Right atrium auricular region (tissue), 2 donors: Measurements from ENCODE around the gene COL7A1. TPM values are rescaled to one million over a fixed set of nuclear protein-coding genes. Genes with fewer than 3 reads are reported as not detected.

ENCODE experiments used
- DNase-seq: peaks from one replicate; pipeline ENCODE4 v3.0.0-alpha.2; 2019; ENCODE audit warnings: low spot score
- H3K27ac ChIP-seq, 2 donors: fragments of 200-600 bp; sonication (generic); 1 replicate in 1 of 2; 2 replicates in 1 of 2; pipeline ENCODE4 v1.5.1; 2016 to 2019
- H3K27me3 ChIP-seq, 2 donors: fragments of 200-600 bp; sonication (generic); one replicate each; pipeline versions ENCODE4 v1.5.1 to v1.6.0; 2017 to 2019
- H3K36me3 ChIP-seq: fragments of 200-600 bp; sonication (generic); one replicate; pipeline ENCODE4 v1.5.1; 2016
- H3K4me1 ChIP-seq, 2 donors: fragments of 200-600 bp; sonication (generic); one replicate each; pipeline versions ENCODE4 v1.5.1 to v1.6.0; 2017 to 2019
- H3K4me3 ChIP-seq, 2 donors: fragments of 200-600 bp; sonication (generic); 1 replicate in 1 of 2; 2 replicates in 1 of 2; pipeline ENCODE4 v1.5.1; 2017 to 2019; ENCODE audit warnings: mild to moderate bottlenecking in 1 of 2, moderate library complexity in 1 of 2
- H3K9me3 ChIP-seq, 2 donors: fragments of 200-600 bp; sonication (generic); one replicate each; pipeline ENCODE4 v1.5.1; 2019
- total RNA-seq, 2 donors: library from RNA; depleted of rRNA; stranded (reverse); fragments of >200 nt; gene quantifications; one replicate each; pipeline ENCODE4 v1.1.0, GENCODE V29; 2016
- TF ChIP-seq, protein P1 (sequence below), 2 donors: fragments of 200-600 bp; sonication (generic); IDR thresholded peaks; one replicate each; pipeline ENCODE4 v1.5.1; 2019; ENCODE audit warnings: antibody characterized with exemption in 2 of 2

COL7A1 gene
- total RNA-seq, 2 donors from 2014 or later, result 1.9 to 2.6 TPM

DNA sequence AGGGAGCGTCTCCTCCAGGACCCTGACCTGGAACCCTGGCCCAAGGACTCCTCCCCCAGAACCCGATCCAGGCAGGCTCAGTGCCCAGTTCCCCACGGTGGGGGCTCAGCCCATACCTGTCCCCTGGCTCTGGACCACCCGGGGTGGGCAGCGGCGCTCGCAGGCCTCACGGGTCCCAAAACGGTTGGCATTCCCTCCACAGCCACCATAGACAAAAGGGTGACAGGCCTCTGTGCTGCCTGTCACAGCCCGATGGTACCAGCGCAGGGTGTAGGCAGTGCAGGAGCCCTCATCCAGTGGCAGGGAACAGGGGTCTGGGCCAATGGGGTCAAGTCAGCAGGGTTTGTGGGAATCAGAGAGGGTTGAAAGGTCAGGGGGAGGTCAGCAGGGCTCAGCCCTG lies 30.5 kb downstream of the COL7A1 start:
- Histone ChIP-seq H3K9me3 (no peaks in the 10 kb centered on the region), H3K27me3 (no peaks in the 10 kb centered on the region), H3K4me3 (no peak overlapping the region), H3K36me3 (no peaks in the 10 kb centered on the region), H3K4me1 (peaks cover 0 to 19% of the 10 kb centered on the region in 2 donors), H3K27ac (no peak overlapping the region)
- DNase-seq, result no peak
- TF ChIP-seq, protein P1, sequence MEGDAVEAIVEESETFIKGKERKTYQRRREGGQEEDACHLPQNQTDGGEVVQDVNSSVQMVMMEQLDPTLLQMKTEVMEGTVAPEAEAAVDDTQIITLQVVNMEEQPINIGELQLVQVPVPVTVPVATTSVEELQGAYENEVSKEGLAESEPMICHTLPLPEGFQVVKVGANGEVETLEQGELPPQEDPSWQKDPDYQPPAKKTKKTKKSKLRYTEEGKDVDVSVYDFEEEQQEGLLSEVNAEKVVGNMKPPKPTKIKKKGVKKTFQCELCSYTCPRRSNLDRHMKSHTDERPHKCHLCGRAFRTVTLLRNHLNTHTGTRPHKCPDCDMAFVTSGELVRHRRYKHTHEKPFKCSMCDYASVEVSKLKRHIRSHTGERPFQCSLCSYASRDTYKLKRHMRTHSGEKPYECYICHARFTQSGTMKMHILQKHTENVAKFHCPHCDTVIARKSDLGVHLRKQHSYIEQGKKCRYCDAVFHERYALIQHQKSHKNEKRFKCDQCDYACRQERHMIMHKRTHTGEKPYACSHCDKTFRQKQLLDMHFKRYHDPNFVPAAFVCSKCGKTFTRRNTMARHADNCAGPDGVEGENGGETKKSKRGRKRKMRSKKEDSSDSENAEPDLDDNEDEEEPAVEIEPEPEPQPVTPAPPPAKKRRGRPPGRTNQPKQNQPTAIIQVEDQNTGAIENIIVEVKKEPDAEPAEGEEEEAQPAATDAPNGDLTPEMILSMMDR (IDR thresholded peaks at IDR 0.05), result no peak

DNA sequence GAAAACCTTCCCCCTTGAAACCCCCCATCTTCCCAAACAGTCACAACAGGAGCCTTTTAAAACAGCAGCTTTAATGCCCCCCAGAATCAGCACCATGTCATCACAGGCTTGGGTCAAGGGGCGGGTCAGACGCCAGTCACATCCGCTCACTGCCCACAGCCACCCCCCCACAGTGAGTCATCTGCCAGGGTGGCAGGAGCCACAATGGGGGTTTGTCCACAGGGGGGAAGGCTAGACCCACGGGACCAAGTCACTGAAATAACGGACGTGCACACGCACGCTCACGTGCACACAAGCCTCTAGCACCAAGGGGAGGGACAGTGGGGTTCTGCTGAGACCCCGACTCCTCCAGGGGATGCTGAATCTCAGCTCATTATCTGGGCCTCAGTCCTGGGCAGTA lies 31.1 kb downstream of the COL7A1 start:
- TF ChIP-seq, protein P1 (IDR thresholded peaks at IDR 0.05), result no peak
- Histone ChIP-seq H3K4me3 (no peak overlapping the region), H3K27ac (no peak overlapping the region), H3K4me1 (peaks cover 0 to 25% of the 10 kb centered on the region in 2 donors), H3K36me3 (no peaks in the 10 kb centered on the region), H3K27me3 (no peaks in the 10 kb centered on the region), H3K9me3 (no peaks in the 10 kb centered on the region)
- DNase-seq, result peak; percentile 64

DNA sequence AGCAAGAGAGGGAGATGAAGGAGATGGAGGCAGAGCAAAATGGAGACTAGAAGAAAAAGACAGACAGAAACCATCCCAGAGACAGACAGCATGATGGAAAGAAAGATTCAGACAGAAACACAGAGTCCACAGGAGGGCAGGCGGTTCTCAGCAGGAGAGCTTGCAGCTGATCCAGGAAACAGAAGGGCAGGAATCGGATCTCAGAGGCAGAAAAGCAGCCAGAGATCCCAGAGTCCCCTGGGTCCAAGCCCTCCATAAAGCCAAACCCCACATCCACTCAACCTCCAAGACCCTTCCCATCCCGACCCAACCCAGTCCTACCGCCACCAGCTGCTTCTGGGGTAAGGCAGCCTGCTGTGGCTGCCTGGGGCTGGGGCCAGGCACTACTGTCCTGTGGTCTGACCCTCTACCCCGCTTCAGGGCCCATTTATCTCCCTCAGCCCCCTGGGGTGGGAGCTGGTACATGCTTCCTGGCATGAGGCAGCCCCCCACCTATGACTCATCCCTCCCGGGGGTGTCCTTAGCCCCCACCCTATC lies 31.7 kb downstream of the COL7A1 start, which contains the start of gene UCN2:
UCN2 (minus strand) TSS at position 400 of the 537 bp plus-strand sequence. CDS start 657 bp downstream, outside the sequence.
- Histone ChIP-seq H3K27me3 (no peaks in the 10 kb centered on the region), H3K4me3 (no peak within 1 kb of the TSS), H3K27ac (no peak within 1 kb of the TSS), H3K36me3 (no peaks in the 10 kb centered on the region), H3K4me1 (peaks cover 0 to 31% of the 10 kb centered on the region in 2 donors), H3K9me3 (no peaks in the 10 kb centered on the region)
- no peak for DNase-seq
- TF ChIP-seq, protein P1 (IDR thresholded peaks at IDR 0.05), result no peak

DNA sequence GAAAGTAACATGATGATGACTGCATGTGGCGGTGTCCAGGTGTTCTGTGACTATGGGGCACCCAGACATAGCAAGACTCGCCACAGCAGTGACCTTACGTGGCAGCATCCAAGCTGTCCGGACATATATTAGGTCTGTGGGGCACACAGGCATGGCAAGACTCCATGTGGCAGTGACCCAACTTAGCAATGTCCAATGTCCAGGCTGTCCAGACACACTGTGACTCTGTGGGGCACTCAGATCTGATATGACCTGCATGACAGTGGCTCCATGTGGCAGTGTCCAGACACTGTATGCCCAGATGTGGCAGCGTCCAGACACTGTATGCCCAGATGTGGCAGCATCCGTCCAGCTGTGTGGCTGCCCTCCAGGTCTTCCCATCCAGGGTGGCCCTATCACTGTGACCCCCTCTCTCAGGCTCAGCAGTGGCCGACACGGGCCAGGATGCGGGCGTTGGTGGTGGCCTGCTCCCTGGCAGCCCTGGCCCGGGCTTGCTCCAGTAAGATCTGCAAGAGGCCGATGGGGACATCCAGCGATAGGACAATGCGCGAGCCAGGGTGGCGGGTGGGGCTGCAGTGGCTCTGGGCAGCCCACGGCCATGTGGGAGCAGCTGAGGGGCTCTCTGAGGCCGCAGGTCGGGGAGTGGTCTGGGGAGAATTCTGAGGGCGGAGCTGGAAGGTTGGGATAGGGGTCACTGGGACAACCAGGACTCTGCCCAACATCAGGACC lies 32.6 kb downstream of the COL7A1 start:
- DNase-seq, result no peak
- H3K36me3 ChIP-seq, result no peaks in the 10 kb centered on the region
- TF ChIP-seq, protein P1 (IDR thresholded peaks at IDR 0.05), result no peak
- H3K27ac ChIP-seq, result no peak overlapping the region
- H3K4me1 ChIP-seq, result peaks cover 0 to 40% of the 10 kb centered on the region in 2 donors
- H3K9me3 ChIP-seq, result no peaks in the 10 kb centered on the region
- no peak overlapping the region for H3K4me3 ChIP-seq
- no peaks in the 10 kb centered on the region for H3K27me3 ChIP-seq

DNA sequence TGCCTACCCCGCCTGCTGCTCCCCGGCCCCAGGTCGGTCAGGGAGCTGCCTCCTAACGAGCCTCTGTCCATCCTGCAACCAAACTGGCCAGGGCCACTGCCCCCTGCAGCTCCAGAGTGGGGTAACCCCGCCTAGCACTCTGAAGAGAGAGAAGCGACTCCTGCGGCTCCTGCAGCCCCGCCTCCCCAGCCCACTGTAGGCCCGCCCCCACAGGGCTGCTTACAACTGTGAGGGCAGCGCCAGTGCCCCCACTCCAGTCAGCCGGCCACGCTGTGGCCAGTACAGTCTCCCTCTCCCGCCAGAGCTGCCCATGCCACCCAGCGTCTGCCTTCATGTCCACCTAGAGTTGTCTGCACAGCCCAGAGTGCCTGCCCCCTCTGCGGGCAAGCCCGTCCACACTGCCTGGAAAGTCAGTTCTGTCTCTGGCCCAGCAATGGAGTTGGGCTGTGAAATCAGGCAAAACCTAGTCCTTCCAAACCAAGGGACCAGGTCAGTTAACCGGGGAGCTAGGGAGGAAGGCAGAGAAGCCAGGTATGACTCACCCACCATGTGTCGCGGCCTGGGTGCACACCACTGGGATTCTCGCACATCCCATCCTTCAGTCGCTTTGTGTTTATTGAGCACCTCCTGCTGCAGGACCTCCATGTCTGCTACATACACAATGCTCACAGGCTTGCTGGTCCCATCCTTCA lies 33.9 kb downstream of the COL7A1 start:
- H3K36me3 ChIP-seq, result no peaks in the 10 kb centered on the region
- no peaks in the 10 kb centered on the region for H3K27me3 ChIP-seq
- peak overlapping the region; percentile 75 to 81 for H3K27ac ChIP-seq
- H3K4me1 ChIP-seq, result peaks cover 2 to 49% of the 10 kb centered on the region in 2 donors
- DNase-seq, result peak; percentile 64
- peak overlapping the region; percentile 19 to 49 for H3K4me3 ChIP-seq
- TF ChIP-seq, protein P1 (IDR thresholded peaks at IDR 0.05), result peak in 1 of 2 donors; percentile 40
- no peaks in the 10 kb centered on the region for H3K9me3 ChIP-seq
